Thyroid gland (tissue), 4 donors: ENCODE measurements around the gene AIRE. TPM values are rescaled to one million over a fixed set of nuclear protein-coding genes. Genes with fewer than 3 reads are reported as not detected.

ENCODE experiments used
- DNase-seq, 2 donors: peaks; one replicate each; pipeline ENCODE4 v3.0.0-alpha.2; 2019
- H3K27ac ChIP-seq, 3 donors: fragments of 200-600 bp; sonication (generic); 1 replicate in 2 of 3; 2 replicates in 1 of 3; pipeline ENCODE4 v1.5.1; 2016 to 2019; ENCODE audit warnings: mild to moderate bottlenecking in 1 of 3, moderate library complexity in 1 of 3
- H3K27me3 ChIP-seq: fragments of 200-600 bp; sonication (generic); one replicate; pipeline ENCODE4 v1.5.1; 2019
- H3K36me3 ChIP-seq, 2 donors: fragments of 200-600 bp; sonication (generic); one replicate each; pipeline ENCODE4 v1.5.1; 2016 to 2019
- H3K4me1 ChIP-seq, 2 donors: fragments of 200-600 bp; sonication (generic); one replicate each; pipeline ENCODE4 v1.5.1; 2017 to 2019
- H3K4me3 ChIP-seq, 3 donors: fragments of 200-600 bp; sonication (generic); replicated peaks in 1 of 3; 1 replicate in 2 of 3; 2 replicates in 1 of 3; pipeline ENCODE4 v1.5.1; 2016; ENCODE audit warnings: mild to moderate bottlenecking in 1 of 3
- H3K9me3 ChIP-seq: fragments of 200-600 bp; sonication (generic); one replicate; pipeline ENCODE4 v1.5.1; 2017
- POLR2A ChIP-seq, 2 donors: fragments of 450-650 bp; IDR thresholded peaks; one replicate each; pipeline ENCODE4 v1.6.1; 2017; ENCODE audit warnings: antibody characterized with exemption in 2 of 2, mild to moderate bottlenecking in 2 of 2, moderate library complexity in 1 of 2
- WGBS, 2 donors: methylation state at CpG; one replicate each; pipeline ENCODE4 v1.1.5; 2017; 5-methylcytosine and 5-hydroxymethylcytosine counted together
- intact Hi-C: fragments of 100-400 bp; cut with DNase I; formaldehyde crosslinking; loops from one replicate; pipeline ENCODE4 v1.15.1; 2023
- total RNA-seq, 4 donors: library from RNA; depleted of rRNA; stranded (reverse); fragments of >200 nt; gene quantifications; one replicate each; pipeline ENCODE4 v1.2.3, GENCODE V29; 2016
- TF ChIP-seq, protein P1 (sequence below), 6 experiments: fragments of 200-600 bp in 3 of 6; fragments of 450-650 bp in 3 of 6; sonication (generic) in 3 of 6; IDR thresholded peaks; one replicate each; pipeline ENCODE4 v1.5.1; 2016 to 2019; ENCODE audit warnings: antibody characterized with exemption in 6 of 6, mild to moderate bottlenecking in 2 of 6, inconsistent platforms in 1 of 6, moderate library complexity in 1 of 6

Gene AIRE
- total RNA-seq, 4 donors from 2014 or later, result 0.13 TPM; not detected in 3

DNA sequence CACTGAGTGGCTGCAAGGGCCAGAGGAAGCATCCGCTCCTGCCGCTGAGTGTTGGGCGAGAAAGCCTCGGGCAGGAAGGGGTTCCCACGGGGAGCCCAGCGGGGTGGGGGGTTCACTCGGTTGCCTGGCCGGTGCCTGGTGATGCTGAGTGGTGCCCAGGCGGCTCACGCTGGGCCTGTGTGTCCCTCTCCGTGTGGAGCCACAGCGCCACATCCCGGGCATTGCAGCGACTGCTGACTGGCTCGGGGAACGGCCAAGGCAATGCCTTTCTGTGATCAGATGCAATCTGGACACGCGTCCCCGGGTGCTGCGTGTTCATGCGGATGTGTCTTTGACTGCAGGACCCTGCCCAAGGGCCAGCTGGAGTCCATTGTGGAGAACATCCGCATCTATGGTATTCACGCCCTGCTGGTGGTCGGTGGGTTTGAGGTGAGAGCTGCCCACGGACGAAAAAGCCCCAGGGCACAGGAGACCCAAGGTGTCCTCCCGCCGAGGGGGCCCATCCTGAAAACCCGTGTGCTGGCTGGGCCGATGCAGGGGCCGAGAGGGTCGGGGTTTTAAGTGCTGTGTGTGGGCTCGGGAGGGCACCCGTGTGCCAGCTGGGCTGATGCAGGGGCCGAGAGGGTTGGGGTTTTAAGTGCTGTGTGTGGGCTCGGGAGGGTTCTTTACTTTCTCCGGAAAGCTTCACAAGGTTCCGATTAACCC, 37.1 kb downstream of the AIRE start:
- DNase-seq, result no peak
- intact Hi-C loops, result no loop called here

DNA sequence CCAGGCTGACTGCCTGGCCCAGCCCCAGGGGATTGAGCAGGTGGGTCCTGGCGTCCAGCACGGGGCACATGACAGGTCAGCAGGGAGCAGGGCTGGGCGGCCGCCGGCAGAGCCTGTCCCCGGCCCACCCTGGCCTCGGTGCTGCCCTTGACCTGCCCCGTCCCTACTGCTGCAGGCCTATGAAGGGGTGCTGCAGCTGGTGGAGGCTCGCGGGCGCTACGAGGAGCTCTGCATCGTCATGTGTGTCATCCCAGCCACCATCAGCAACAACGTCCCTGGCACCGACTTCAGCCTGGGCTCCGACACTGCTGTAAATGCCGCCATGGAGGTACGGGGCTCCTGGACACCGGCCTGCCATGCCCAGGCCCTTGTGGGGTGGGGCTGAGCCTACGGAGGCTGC, 37.9 kb downstream of the AIRE start:
- H3K36me3 ChIP-seq, result peaks cover 33 to 48% of the 10 kb centered on the region in 2 donors
- peaks cover 0 to under 1% of the 10 kb centered on the region in 2 donors for H3K4me1 ChIP-seq
- intact Hi-C loops, result no loop called here
- DNase-seq, result no peak
- no peak overlapping the region for H3K27ac ChIP-seq
- no peak for TF ChIP-seq POLR2A (IDR thresholded peaks at IDR 0.05)
- TF ChIP-seq, protein P1, sequence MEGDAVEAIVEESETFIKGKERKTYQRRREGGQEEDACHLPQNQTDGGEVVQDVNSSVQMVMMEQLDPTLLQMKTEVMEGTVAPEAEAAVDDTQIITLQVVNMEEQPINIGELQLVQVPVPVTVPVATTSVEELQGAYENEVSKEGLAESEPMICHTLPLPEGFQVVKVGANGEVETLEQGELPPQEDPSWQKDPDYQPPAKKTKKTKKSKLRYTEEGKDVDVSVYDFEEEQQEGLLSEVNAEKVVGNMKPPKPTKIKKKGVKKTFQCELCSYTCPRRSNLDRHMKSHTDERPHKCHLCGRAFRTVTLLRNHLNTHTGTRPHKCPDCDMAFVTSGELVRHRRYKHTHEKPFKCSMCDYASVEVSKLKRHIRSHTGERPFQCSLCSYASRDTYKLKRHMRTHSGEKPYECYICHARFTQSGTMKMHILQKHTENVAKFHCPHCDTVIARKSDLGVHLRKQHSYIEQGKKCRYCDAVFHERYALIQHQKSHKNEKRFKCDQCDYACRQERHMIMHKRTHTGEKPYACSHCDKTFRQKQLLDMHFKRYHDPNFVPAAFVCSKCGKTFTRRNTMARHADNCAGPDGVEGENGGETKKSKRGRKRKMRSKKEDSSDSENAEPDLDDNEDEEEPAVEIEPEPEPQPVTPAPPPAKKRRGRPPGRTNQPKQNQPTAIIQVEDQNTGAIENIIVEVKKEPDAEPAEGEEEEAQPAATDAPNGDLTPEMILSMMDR (IDR thresholded peaks at IDR 0.05), result no peak
- no peaks in the 10 kb centered on the region for H3K9me3 ChIP-seq
- H3K4me3 ChIP-seq, result no peak overlapping the region
- WGBS, 2 donors, result 92 to 98% methylated on average over 9 of the region's 20 CpGs
- H3K27me3 ChIP-seq, result no peaks in the 10 kb centered on the region

More for the DNA sequence above, 37.1 kb downstream of the AIRE start:
- peaks cover 33 to 48% of the 10 kb centered on the region in 2 donors for H3K36me3 ChIP-seq
- no peaks in the 10 kb centered on the region for H3K9me3 ChIP-seq
- WGBS, 2 donors, result 92 to 96% methylated on average over 26 to 35 of the region's 38 CpGs
- no peaks in the 10 kb centered on the region for H3K27me3 ChIP-seq
- H3K4me1 ChIP-seq, result no peaks in the 10 kb centered on the region
- H3K4me3 ChIP-seq, result no peak overlapping the region
- H3K27ac ChIP-seq, result no peak overlapping the region
- TF ChIP-seq, protein P1 (IDR thresholded peaks at IDR 0.05), result no peak

DNA sequence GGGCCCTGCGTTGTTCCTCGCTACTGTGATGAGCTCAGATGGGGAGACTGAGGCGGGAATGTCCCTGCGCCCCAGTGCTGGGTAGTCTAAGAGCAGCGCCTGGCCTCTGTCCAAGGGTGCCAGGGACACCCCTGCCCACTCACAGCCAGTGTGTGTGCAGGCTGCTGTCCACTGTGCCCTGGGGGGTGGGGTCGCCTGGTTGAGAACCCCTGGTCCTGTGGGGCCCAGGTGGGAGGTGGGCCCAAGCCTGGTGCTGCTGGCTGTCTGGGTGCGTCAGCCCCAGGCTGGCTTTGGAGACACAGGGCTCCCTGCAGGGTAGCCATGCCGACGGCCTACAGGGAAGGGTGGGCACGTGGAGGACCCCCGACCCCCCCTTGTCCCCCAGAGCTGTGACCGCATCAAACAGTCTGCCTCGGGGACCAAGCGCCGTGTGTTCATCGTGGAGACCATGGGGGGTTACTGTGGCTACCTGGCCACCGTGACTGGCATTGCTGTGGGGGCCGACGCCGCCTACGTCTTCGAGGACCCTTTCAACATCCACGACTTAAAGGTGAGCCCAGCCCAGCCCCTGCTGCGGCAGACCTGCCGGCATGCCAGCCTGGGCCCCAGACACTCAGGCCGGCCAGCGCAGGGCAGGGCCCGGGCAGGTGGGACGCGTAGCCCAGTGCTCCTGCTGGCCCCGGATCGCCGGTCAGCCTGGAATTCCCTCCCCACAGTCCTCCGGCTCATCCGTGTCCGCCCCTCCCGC, 38.6 kb downstream of the AIRE start:
- WGBS, 2 donors, result 92 to 100% methylated on average over 2 to 5 of the region's 37 CpGs
- H3K4me1 ChIP-seq, result peaks cover 5 to 6% of the 10 kb centered on the region in 2 donors
- H3K4me3 ChIP-seq, result no peak overlapping the region
- peaks cover 33 to 48% of the 10 kb centered on the region in 2 donors for H3K36me3 ChIP-seq
- H3K27me3 ChIP-seq, result no peaks in the 10 kb centered on the region
- no peak overlapping the region for H3K27ac ChIP-seq
- intact Hi-C loops, result no loop called here
- no peak for DNase-seq
- no peaks in the 10 kb centered on the region for H3K9me3 ChIP-seq
- TF ChIP-seq, protein P1 (IDR thresholded peaks at IDR 0.05), result no peak
- TF ChIP-seq POLR2A (IDR thresholded peaks at IDR 0.05), result no peak

DNA sequence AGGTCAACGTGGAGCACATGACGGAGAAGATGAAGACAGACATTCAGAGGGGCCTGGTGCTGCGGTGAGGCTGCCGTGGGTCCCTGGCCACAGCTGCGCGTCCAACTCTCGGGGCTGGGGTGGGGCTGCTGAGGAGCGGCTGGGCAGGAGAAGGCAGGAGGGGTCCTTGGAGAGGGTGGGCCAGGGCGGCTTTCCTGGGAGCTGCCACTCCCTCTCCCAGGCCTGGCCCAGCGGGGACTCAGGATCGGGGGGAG, 39.1 kb downstream of the AIRE start:
- 92 to 96% methylated on average over 8 to 9 of the region's 11 CpGs for WGBS, 2 donors
- TF ChIP-seq, protein P1 (IDR thresholded peaks at IDR 0.05), result no peak
- TF ChIP-seq POLR2A (IDR thresholded peaks at IDR 0.05), result no peak
- no peaks in the 10 kb centered on the region for H3K27me3 ChIP-seq
- H3K4me3 ChIP-seq, result no peak overlapping the region
- H3K9me3 ChIP-seq, result no peaks in the 10 kb centered on the region
- H3K36me3 ChIP-seq, result peaks cover 33 to 46% of the 10 kb centered on the region in 2 donors
- H3K27ac ChIP-seq, result no peak overlapping the region
- DNase-seq, result no peak
- H3K4me1 ChIP-seq, result peaks cover 5 to 6% of the 10 kb centered on the region in 2 donors
- intact Hi-C loops, result no loop called here
